Peyer's patch (tissue), 4 donors: Measurements from ENCODE around the gene CD55. TPM values are rescaled to one million over a fixed set of nuclear protein-coding genes. Genes with fewer than 3 reads are reported as not detected.

Experiments used
- DNase-seq, 3 donors: peaks; one replicate each; pipeline ENCODE4 v3.0.0-alpha.2; 2017 to 2019
- H3K27ac ChIP-seq, 4 donors: fragments of 200-600 bp; sonication (generic); one replicate each; pipeline ENCODE4 v1.5.1; 2016 to 2019
- H3K27me3 ChIP-seq, 2 donors: fragments of 200-600 bp; sonication (generic); one replicate each; pipeline ENCODE4 v1.5.1; 2019
- H3K36me3 ChIP-seq, 3 donors: fragments of 200-600 bp; sonication (generic); one replicate each; pipeline ENCODE4 v1.5.1; 2016 to 2019
- H3K4me1 ChIP-seq, 4 donors: fragments of 200-600 bp; sonication (generic); one replicate each; pipeline ENCODE4 v1.5.1; 2016 to 2019
- H3K4me3 ChIP-seq, 4 donors: fragments of 200-600 bp; sonication (generic); 1 replicate in 3 of 4; 2 replicates in 1 of 4; pipeline ENCODE4 v1.5.1; 2016 to 2019; ENCODE audit warnings: mild to moderate bottlenecking in 1 of 4
- H3K9me3 ChIP-seq, 4 donors: fragments of 200-600 bp; sonication (generic); one replicate each; pipeline ENCODE4 v1.5.1; 2016 to 2019; ENCODE audit warnings: mild to moderate bottlenecking in 1 of 4
- POLR2A ChIP-seq, 2 donors: fragments of 450-650 bp; IDR thresholded peaks; one replicate each; pipeline ENCODE4 v1.5.1; 2017; ENCODE audit warnings: antibody characterized with exemption in 2 of 2, mild to moderate bottlenecking in 2 of 2, moderate library complexity in 2 of 2
- total RNA-seq, 4 donors: library from RNA; depleted of rRNA; stranded (reverse); fragments of >200 nt; gene quantifications; one replicate each; pipeline ENCODE4 v1.1.0, GENCODE V29; 2016
- TF ChIP-seq, protein P1 (sequence below), 6 experiments: fragments of 450-650 bp in 4 of 6; fragments of 200-600 bp in 2 of 6; sonication (generic) in 1 of 6; IDR thresholded peaks; one replicate each; pipeline ENCODE4 v1.5.1; 2017 to 2019; ENCODE audit warnings: antibody characterized with exemption in 6 of 6, mild to moderate bottlenecking in 3 of 6, moderate library complexity in 1 of 6

The CD55 gene
- total RNA-seq, 4 donors from 2014 or later, result 28.5 to 49.5 (median 41.7) TPM

- H3K27me3 ChIP-seq, result no peaks in the 10 kb centered on the region
- peaks cover 0 to 26% (median 2%) of the 10 kb centered on the region in 4 donors for H3K4me1 ChIP-seq
- no peak overlapping the region for H3K4me3 ChIP-seq
- TF ChIP-seq POLR2A (IDR thresholded peaks at IDR 0.05), result no peak
- TF ChIP-seq, protein P1, sequence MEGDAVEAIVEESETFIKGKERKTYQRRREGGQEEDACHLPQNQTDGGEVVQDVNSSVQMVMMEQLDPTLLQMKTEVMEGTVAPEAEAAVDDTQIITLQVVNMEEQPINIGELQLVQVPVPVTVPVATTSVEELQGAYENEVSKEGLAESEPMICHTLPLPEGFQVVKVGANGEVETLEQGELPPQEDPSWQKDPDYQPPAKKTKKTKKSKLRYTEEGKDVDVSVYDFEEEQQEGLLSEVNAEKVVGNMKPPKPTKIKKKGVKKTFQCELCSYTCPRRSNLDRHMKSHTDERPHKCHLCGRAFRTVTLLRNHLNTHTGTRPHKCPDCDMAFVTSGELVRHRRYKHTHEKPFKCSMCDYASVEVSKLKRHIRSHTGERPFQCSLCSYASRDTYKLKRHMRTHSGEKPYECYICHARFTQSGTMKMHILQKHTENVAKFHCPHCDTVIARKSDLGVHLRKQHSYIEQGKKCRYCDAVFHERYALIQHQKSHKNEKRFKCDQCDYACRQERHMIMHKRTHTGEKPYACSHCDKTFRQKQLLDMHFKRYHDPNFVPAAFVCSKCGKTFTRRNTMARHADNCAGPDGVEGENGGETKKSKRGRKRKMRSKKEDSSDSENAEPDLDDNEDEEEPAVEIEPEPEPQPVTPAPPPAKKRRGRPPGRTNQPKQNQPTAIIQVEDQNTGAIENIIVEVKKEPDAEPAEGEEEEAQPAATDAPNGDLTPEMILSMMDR (IDR thresholded peaks at IDR 0.05), result no peak
- no peak overlapping the region for H3K27ac ChIP-seq
- H3K9me3 ChIP-seq, result no peaks in the 10 kb centered on the region
- DNase-seq, result no peak
- H3K36me3 ChIP-seq, result no peaks in the 10 kb centered on the region
Measured at GRCh38 chr1:207286786-207287468, 34.6 kb upstream of the CD55 start.

- no peak overlapping the region for H3K27ac ChIP-seq
- H3K9me3 ChIP-seq, result peaks cover 0 to 4% (median 0%) of the 10 kb centered on the region in 4 donors
- no peak overlapping the region for H3K4me3 ChIP-seq
- H3K36me3 ChIP-seq, result no peaks in the 10 kb centered on the region
- H3K4me1 ChIP-seq, result peaks cover 0 to 18% (median 2%) of the 10 kb centered on the region in 4 donors
- DNase-seq, result no peak
- TF ChIP-seq, protein P1 (IDR thresholded peaks at IDR 0.05), result no peak
- no peak for TF ChIP-seq POLR2A (IDR thresholded peaks at IDR 0.05)
- no peaks in the 10 kb centered on the region for H3K27me3 ChIP-seq
Measured at GRCh38 chr1:207288315-207288714, 33.2 kb upstream of the CD55 start.

DNA sequence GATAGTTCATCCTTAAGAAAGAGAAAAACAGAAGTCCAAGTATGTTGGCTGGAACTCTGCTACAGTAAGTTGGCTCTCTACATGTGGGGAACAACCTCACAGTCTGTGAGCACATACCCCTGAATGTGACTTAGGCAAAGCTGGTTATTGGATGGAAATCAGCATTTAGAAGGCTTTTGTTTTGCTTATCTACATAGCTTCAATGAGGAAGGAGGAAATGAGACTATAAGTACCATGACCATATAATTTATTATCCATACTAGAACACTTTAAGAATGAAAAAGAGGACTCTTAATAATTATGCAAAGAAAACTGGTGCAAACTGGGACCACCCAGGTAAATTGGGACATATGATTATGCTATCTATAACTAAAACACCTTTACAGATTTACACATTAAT is 31.7 kb upstream of the CD55 start:
- TF ChIP-seq, protein P1 (IDR thresholded peaks at IDR 0.05), result no peak
- no peak for TF ChIP-seq POLR2A (IDR thresholded peaks at IDR 0.05)

GRCh38 chr1:207291723-207292122 is 29.8 kb upstream of the CD55 start:
- Histone ChIP-seq H3K36me3 (no peaks in the 10 kb centered on the region), H3K9me3 (peaks cover 0 to 4% (median 0%) of the 10 kb centered on the region in 4 donors), H3K27ac (no peak overlapping the region), H3K4me3 (no peak overlapping the region), H3K27me3 (no peaks in the 10 kb centered on the region), H3K4me1 (no peaks in the 10 kb centered on the region)
- no peak for DNase-seq
- no peak for TF ChIP-seq POLR2A (IDR thresholded peaks at IDR 0.05)
- TF ChIP-seq, protein P1 (IDR thresholded peaks at IDR 0.05), result no peak

More for the DNA sequence above, 31.7 kb upstream of the CD55 start:
- no peak overlapping the region for H3K4me3 ChIP-seq
- H3K27me3 ChIP-seq, result no peaks in the 10 kb centered on the region
- H3K4me1 ChIP-seq, result peaks cover 0 to 3% (median under 1%) of the 10 kb centered on the region in 4 donors
- no peaks in the 10 kb centered on the region for H3K36me3 ChIP-seq
- DNase-seq, result no peak
- H3K27ac ChIP-seq, result no peak overlapping the region
- H3K9me3 ChIP-seq, result peaks cover 0 to 4% (median 0%) of the 10 kb centered on the region in 4 donors

DNA sequence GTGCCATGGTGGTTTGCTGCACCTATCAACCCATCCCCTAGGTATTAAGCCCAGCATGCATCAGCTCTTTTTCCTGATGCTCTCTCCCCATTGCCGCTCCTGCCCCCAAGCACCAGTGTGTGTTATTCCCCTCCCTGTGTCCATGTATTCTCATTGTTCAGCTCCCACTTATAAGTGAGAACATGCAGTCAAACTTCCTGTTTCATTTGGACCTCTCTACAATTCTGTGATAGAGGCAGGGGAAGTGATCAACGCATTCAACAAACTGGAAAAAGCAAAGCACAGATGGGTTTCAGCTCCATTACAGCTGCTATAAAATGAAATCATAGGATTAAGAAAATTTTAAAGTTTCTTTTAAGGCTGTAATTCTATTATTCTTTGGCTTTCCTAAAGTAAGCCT is 23.3 kb upstream of the CD55 start:
- Histone ChIP-seq H3K9me3 (no peaks in the 10 kb centered on the region), H3K4me1 (no peaks in the 10 kb centered on the region), H3K27me3 (no peaks in the 10 kb centered on the region), H3K27ac (peak overlapping the region in 1 of 4 donors; percentile 9), H3K36me3 (no peaks in the 10 kb centered on the region), H3K4me3 (no peak overlapping the region)
- no peak for DNase-seq
- TF ChIP-seq POLR2A (IDR thresholded peaks at IDR 0.05), result no peak
- TF ChIP-seq, protein P1 (IDR thresholded peaks at IDR 0.05), result no peak
